ENCODE measurements around the gene RTKN.
A peak's percentile ranks its signal among the peaks of the same experiment; 100 is the strongest.
"Not testable (repeated sequence)": the region's sequence is repeated elsewhere in the genome, so short reads cannot be mapped to it uniquely, and the experiment has no call there.

The RTKN gene, protein sequence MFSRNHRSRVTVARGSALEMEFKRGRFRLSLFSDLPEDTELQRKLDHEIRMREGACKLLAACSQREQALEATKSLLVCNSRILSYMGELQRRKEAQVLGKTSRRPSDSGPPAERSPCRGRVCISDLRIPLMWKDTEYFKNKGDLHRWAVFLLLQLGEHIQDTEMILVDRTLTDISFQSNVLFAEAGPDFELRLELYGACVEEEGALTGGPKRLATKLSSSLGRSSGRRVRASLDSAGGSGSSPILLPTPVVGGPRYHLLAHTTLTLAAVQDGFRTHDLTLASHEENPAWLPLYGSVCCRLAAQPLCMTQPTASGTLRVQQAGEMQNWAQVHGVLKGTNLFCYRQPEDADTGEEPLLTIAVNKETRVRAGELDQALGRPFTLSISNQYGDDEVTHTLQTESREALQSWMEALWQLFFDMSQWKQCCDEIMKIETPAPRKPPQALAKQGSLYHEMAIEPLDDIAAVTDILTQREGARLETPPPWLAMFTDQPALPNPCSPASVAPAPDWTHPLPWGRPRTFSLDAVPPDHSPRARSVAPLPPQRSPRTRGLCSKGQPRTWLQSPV

DNA sequence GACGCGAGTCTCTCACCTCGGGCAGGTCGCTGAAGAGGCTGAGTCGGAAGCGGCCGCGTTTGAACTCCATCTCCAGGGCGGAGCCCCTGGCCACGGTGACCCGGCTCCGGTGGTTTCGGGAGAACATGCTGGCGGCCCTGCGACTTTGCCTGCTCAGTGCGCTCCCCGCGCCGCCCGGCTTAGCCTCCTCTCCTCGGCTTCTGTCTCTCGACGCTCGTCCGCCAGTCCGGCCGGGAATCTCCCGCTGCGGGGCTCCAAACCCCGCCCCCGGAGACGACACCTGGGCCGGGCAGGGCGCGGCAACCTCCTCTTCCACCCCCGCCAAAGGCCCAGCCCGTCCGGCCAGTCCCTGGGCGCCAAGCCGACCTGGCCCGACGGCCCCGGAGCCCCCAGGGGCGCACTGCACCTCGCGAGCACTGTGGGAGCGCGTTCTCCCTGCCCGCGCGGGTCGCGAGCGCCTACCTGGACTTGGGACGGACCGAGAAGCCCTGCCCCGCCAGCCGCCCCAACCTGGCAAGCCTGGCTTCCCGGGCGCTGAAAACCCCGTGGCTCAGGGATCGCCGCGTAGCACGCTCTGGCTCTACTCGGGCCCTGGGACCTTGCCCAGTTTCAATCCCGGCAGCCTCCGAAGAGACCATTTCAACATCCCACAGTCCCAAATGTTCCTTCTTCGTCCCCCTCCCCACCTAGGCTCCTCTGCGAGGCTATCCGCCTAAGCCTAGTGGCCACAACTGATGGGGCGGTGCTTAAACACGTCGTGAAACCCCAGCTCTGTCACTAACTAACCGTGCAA lies at the start of gene RTKN:
RTKN (minus strand) TSS at position 248 of the 793 bp plus-strand sequence; CDS start at position 127, 121 bp downstream.
- no peak for DNase-seq (ENCODE audit: low read depth)

- DNase-seq (ENCODE audit: low read depth), result no peak
These were observed 48.2 kb upstream of the RTKN start for GRCh38 chr2:74489906-74490305.

DNA sequence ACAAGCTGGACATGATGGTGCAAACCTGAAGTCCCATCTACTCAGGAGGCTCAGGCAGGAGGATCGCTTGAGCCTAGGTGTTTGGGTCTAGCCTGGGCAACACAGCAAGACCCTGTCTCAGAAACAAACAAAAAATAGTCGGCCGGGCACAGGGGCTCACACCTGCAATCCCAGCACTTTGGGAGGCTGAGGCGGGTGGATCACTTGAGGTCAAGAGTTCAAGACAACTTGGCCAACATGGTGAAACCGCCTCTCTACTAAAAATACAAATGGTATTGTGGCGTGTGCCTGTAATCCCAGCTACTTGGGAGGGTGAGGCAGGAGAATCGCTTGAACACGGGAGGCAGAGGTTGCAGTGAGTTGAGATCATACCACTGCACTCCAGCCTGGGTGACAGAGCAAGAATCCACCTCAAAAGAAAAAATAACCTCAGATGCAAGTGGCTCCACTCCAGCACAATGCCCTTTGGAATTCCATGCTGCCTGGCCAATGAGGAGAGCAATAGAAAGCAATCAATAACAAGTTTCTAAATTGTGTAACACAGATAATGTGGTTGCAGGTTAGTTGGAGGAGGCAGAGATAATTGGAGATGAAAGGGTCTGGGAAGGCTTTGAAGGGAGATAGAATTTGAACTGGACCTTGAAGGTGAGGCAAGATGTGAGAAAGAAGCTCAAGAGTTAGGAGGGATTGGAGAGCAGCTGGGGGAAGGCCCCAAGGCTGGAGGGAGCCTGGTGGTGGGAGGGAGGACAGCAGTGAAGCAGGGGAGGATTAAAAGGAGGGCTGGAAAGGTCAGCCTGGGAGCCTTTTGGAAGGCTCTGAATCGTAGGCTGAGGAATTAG lies 47.1 kb upstream of the RTKN start:
- DNase-seq (ENCODE audit: low read depth), result no peak

GRCh38 chr2:74486141-74486540 lies 44.4 kb upstream of the RTKN start:
- no peak for DNase-seq (ENCODE audit: low read depth)

DNA sequence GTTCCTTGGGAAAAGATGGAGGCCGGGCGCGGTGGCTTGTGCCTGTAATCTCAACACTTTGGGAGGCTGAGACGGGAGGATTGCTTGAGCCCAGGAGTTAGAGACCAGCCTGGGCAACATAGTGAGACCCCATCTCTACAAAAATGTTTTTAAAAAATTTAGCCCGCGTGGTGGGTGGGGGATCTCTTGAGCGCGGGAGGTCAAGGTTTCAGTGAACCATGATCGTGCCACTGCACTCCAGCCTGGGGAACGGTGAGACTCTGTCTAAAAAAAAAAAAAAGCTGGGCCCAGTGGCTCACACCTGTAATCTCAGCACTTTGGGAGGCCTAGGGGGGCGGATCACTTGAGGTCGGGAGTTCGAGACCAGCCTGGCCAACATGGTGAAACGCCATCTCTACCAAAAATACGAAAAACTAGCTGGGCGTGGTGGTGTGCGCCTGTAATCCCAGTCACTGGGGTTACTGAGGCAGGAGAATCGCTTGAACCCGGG lies 42.0 kb upstream of the RTKN start:
- not testable (repeated sequence) for DNase-seq (ENCODE audit: low read depth)

- peak; percentile 82 for DNase-seq (ENCODE audit: low read depth)
These were observed 41.3 kb upstream of the RTKN start, which contains the start of the genes CCDC142 and TTC31 for GRCh38 chr2:74482801-74483674. Gene CCDC142, minus strand, starts transcription at chr2:74482998. Its CDS starts 161 bp downstream, at chr2:74482837. Gene TTC31, plus strand, starts transcription at chr2:74483081. Its CDS starts 15 bp downstream, at chr2:74483096.

DNA sequence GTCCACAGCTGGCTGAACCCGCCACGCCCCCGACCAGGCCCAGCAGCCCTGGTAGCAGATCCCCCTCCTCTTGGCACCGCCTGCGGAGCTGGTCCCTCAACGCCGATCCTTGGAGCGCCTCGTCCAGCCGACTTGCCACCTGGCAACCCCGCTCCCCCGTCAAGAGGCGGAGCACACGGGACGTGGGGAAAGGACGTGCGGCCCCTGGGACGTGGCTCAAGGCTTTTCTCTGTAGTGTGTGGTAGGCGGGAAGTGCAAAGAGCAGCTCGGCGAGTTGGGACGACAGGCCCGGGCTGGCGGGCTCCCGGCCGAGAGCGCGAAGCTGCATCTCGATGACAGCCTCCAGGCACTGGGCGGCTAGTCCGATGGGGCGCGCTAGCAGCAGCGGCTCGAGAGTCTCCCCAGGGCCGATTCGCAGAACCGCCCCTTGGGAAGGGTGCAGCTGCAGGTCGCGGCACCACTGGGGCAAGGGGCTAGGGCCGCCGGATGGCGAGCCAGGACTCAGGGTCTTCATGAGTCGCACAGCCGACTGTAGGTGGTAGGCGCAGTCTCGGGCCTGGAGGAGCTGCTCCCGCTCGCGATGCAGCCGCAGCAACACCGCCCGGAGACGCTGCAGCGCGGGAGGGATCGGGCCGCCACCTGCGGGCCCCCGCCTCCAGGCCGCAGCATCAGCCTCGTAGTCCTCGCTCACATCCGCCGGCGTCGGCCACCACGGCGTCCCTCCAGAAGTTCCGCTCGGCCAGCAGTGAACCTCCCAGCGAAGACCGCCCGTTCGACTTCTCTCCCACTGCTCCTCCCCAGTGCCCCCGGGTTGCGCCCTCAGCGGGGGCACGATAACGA lies 40.4 kb upstream of the RTKN start:
- DNase-seq (ENCODE audit: low read depth), result no peak

- DNase-seq (ENCODE audit: low read depth), result no peak
These were observed 39.7 kb upstream of the RTKN start for GRCh38 chr2:74481431-74481830.

GRCh38 chr2:74474899-74475298 lies 33.2 kb upstream of the RTKN start:
- DNase-seq (ENCODE audit: low read depth), result no peak

- no peak for DNase-seq (ENCODE audit: low read depth)
These were observed 32.7 kb upstream of the RTKN start for GRCh38 chr2:74474481-74474880.

- no peak for DNase-seq (ENCODE audit: low read depth)
These were observed 31.2 kb upstream of the RTKN start for GRCh38 chr2:74472945-74473258.

GRCh38 chr2:74472086-74472944 lies 30.6 kb upstream of the RTKN start, which contains the start of gene MRPL53:
Gene MRPL53, minus strand, starts transcription at chr2:74472680. Its CDS starts 20 bp downstream, at chr2:74472660.
- DNase-seq (ENCODE audit: low read depth), result peak; percentile 94

GRCh38 chr2:74471332-74472065 lies 29.8 kb upstream of the RTKN start:
- DNase-seq (ENCODE audit: low read depth), result no peak

- DNase-seq (ENCODE audit: low read depth), result not testable (repeated sequence)
These were observed 29.0 kb upstream of the RTKN start for GRCh38 chr2:74470742-74471141.

DNA sequence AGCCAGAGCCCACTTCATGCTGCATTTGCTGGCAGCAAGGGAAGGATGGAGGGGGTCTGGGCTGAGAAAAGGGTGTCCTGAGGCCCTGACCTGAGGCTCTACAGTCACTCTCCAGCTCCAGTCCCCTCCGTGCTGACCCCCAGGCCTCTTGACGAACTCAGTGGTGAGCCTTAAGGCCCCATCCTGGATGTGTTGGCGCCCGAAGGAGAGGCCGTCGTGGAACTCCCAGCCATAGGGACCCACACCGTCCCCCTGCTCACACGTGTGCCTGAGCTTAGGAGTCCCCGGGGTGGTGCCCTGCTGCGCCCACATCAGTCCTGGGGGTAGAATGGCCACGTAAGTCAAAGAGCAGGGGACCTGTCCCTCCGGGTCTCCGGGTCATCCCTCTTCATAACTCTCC lies 22.7 kb upstream of the RTKN start:
- no peak for DNase-seq (ENCODE audit: low read depth)

DNA sequence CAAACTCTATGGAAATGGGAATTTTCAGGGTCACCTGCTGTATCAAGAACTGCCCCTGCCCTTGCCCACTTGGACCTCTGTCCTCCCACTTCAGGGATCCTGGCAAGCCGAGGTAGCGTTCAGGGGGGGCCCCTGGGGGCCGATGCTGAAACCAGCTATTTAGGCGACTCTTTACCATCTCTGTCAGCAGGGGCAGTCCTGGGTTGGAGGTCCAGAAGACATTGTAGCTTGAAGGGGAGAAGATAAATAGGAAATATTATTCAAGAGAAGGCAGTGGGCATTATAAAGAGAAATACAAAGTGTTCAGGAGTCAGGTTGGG lies 21.0 kb upstream of the RTKN start:
- DNase-seq (ENCODE audit: low read depth), result no peak

DNA sequence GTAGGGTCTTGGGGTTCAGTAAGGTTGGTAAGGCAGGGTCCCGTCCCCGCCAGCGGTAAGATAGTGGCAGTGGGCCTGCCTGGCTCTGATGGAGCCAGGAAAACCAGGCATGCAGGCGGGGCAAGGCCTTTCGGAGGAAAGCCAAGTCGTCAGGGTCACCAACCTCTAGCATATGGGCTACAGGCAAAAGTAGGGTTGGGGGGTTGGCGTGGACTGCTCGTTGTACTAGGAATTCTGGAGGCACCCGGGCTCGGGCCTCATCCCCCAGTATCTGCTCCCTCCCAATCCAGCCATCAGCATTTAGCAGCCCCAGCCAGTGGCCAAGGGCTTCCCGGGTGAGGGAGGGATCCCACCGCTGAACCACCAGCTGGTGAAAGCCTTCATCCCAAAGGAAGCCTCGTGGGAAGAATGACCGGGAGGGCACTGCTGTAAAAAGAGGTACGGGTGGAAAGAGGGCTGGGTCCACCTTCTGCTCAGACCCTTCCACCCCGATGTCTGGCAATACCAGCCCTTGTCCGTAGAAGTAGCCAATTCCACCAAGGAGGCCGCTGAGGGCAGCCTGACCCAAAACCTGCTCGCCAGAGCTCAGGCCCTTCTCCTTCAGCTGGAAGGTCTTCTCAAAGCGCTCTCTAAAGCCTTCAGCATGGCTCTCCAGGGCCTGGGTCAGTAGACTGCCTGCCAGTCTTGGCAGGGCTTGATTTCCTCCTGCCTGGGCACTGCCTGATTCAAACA lies 20.5 kb upstream of the RTKN start:
- no peak for DNase-seq (ENCODE audit: low read depth)

All from stimulated activated CD8-positive, alpha-beta memory T cell treated with anti-CD3 and anti-CD28 coated beads, Interleukin-15, amount 100 ng/mL, for 1 hour (primary cell).